NCI-H187 treated with DMSO at 0.1 percent for 48 hours (cell line): ENCODE results near the gene PEX5L.

Experiments
- DNase-seq: peaks from one replicate; lab custom pipeline; 2025; lab: John Stamatoyannopoulos, UW

The PEX5L gene

GRCh38 chr3:179772297-179772696, 264.4 kb downstream of the PEX5L start:
- DNase-seq, result no peak

DNA sequence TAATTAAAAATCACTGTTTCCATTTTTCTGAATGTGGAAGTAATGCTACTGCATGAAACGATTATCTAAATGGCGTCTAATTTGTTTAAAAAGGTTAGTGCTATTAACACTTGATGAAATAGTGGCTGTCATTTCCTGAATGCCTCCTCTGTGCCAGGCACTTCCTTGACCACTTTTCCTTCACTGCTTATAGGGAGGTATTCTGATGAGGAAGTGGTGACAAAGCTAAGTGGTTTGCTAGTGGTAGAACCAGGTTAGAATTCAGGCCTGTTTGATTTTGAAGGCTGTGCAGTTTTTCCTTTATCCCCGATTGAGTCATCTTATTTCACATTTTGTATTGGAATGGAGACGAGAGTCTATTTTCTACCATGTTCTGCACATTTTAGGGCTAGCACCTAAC, 264.9 kb downstream of the PEX5L start:
- no peak for DNase-seq

- DNase-seq, result no peak
Observed at GRCh38 chr3:179769411-179770247, 267.1 kb downstream of the PEX5L start.

GRCh38 chr3:179768080-179768479, 268.7 kb downstream of the PEX5L start:
- DNase-seq, result no peak

- DNase-seq, result no peak
Observed at GRCh38 chr3:179766416-179767133, 270.2 kb downstream of the PEX5L start.

- DNase-seq, result no peak
Observed at GRCh38 chr3:179765396-179765795, 271.3 kb downstream of the PEX5L start.

DNA sequence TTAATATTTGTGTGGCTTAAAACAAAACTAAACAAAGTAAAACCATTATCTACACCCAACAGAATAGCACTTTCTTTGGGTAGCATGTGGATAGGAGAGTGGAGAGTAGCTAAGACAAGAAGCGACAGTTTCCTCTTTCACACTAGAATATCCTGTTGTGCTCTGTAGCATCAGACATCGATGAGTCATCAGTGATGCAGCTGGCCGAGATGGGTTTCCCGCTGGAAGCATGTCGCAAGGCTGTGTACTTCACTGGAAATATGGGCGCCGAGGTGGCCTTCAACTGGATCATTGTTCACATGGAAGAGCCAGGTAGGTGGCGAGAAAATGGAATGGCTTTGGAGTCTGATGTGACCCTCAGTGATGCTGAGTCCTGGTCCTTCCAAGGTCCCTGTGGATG, 275.8 kb downstream of the PEX5L start:
- no peak for DNase-seq

DNA sequence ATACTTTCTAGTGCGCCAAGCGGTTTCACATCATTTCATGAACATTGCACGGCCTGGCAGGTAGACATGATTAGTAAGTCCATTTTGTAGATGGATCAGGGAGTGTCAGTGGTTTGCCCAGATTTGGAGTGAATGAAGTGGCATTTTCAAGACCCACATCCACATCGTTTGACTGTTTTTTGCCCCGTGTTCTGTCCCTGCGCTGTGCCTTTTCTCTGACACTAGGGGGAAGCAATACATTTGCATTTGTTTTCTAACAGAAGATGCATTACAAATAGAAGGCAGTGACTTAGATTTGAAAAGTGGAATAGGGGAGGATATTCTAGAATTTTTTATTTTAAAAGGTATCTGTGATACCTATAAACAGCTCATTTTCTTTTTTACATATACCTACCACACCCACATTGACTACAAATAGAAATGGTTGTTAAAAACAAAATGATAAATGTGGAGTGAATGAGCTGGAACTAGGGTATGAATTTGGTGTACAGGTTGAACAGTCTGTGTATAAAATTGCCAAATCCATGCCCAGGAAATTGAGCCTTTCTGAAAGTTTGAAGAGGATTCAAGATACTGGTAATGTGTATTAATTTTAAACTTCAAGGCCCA, 285.9 kb downstream of the PEX5L start:
- no peak for DNase-seq

DNA sequence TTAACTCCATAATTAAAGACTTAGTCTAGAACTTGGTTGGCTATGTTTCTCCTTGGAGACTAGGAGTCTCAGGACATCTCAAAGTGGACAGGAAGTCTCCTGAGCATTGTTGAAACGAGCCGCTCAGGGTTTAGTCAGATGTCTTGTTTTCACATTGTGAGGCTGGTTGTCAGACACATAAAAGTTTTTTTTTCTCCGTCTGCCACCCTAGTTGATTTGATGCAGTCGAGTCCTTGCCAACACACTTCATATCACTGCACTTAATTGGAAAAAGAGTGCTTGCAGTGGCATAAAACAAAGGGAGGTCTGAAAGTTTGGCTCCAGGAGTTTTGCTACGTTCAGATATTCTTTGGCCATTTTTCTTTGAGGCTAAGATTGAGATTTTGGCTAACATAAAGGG, 291.0 kb downstream of the PEX5L start:
- DNase-seq, result no peak

GRCh38 chr3:179745079-179745478, 291.7 kb downstream of the PEX5L start:
- DNase-seq, result no peak
